GM23338 (cell line): ENCODE data around the gene TEKT2. TPM values are rescaled to one million over a fixed set of nuclear protein-coding genes. Genes with fewer than 3 reads are reported as not detected.

ENCODE experiments used
- ATAC-seq: fragments of 200-7000 bp; cut with Tn5 transposase; 3 replicates; pipeline ENCODE4 v1.9.1; 2020
- DNase-seq: peaks from one replicate; pipeline ENCODE4 v3.0.0-alpha.2; 2015; ENCODE audit warnings: low spot score
- H2AFZ ChIP-seq: fragments of 200-600 bp; sonication (generic); 2 replicates; pipeline ENCODE4 v1.8.0; 2016; ENCODE audit warnings: antibody characterized with exemption, mild to moderate bottlenecking, moderate library complexity
- H3F3A ChIP-seq: fragments of 200-600 bp; sonication (generic); replicated peaks from 2 replicates; pipeline ENCODE4 v1.8.0; 2017; ENCODE audit warnings: antibody characterized with exemption, mixed run types, low read depth
- H3K27ac ChIP-seq: fragments of 200-600 bp; sonication (generic); 2 replicates; pipeline ENCODE4 v1.6.1; 2016; ENCODE audit warnings: low read depth
- H3K27me3 ChIP-seq: fragments of 200-600 bp; sonication (generic); 2 replicates; pipeline ENCODE4 v1.8.0; 2016; ENCODE audit warnings: mild to moderate bottlenecking, mixed run types, moderate library complexity; ENCODE audit not compliant: insufficient read depth
- H3K36me3 ChIP-seq: fragments of 200-600 bp; sonication (generic); 2 replicates; pipeline ENCODE4 v1.8.0; 2016; ENCODE audit warnings: mild to moderate bottlenecking; ENCODE audit not compliant: insufficient read depth
- H3K4me1 ChIP-seq: fragments of 200-600 bp; sonication (generic); 2 replicates; pipeline ENCODE4 v1.8.0; 2016; ENCODE audit warnings: mild to moderate bottlenecking, moderate library complexity; ENCODE audit not compliant: insufficient read depth
- H3K4me2 ChIP-seq: fragments of 200-600 bp; sonication (generic); 2 replicates; pipeline ENCODE4 v1.7.1; 2017; ENCODE audit warnings: mixed run types
- H3K4me3 ChIP-seq: fragments of 200-600 bp; sonication (generic); 2 replicates; pipeline ENCODE4 v1.6.1; 2016; ENCODE audit warnings: mixed run types
- H3K79me2 ChIP-seq: fragments of 200-600 bp; sonication (generic); replicated peaks from 2 replicates; pipeline ENCODE4 v1.8.0; 2017; ENCODE audit warnings: mild to moderate bottlenecking; ENCODE audit not compliant: insufficient read depth
- H3K9me2 ChIP-seq: fragments of 200-600 bp; sonication (generic); 2 replicates; pipeline ENCODE4 v1.8.0; 2017; ENCODE audit not compliant: insufficient read depth
- H4K20me1 ChIP-seq: fragments of 200-600 bp; sonication (generic); replicated peaks from 2 replicates; pipeline ENCODE4 v1.8.0; 2017; ENCODE audit warnings: mild to moderate bottlenecking; ENCODE audit not compliant: insufficient read depth
- H3K27ac Mint-ChIP-seq: 2 replicates; pipeline ENCODE4 v1.8.0; 2020; ENCODE audit warnings: inconsistent platforms, mild to moderate bottlenecking, moderate library complexity, mixed read lengths
- H3K27me3 Mint-ChIP-seq: 3 replicates; pipeline ENCODE4 v1.8.0; 2022; ENCODE audit warnings: low read depth, mild to moderate bottlenecking, moderate library complexity, mixed read lengths, inconsistent platforms; ENCODE audit not compliant: insufficient read depth, poor library complexity
- H3K36me3 Mint-ChIP-seq: 3 replicates; pipeline ENCODE4 v1.8.0; 2021; ENCODE audit warnings: low read depth, mild to moderate bottlenecking, inconsistent platforms, moderate library complexity, mixed read lengths
- H3K4me1 Mint-ChIP-seq: 3 replicates; pipeline ENCODE4 v1.8.0; 2020; ENCODE audit warnings: mild to moderate bottlenecking, inconsistent platforms, mixed read lengths
- H3K4me3 Mint-ChIP-seq: 3 replicates; pipeline ENCODE4 v1.8.0; 2021; ENCODE audit warnings: moderate library complexity, mild to moderate bottlenecking, inconsistent platforms, mixed read lengths
- H3K9me3 Mint-ChIP-seq: 3 replicates; pipeline ENCODE4 v1.8.0; 2020; ENCODE audit warnings: moderate library complexity, mild to moderate bottlenecking, inconsistent platforms, mixed read lengths
- CREB1 ChIP-seq: fragments of 250-450 bp; sonication (Bioruptor Pico); IDR thresholded peaks from 2 replicates; pipeline ENCODE4 v1.5.0; 2020; ENCODE audit warnings: low read depth, mild to moderate bottlenecking, moderate library complexity
- EZH2 ChIP-seq: fragments of 200-600 bp; sonication (generic); IDR thresholded peaks from one replicate; pipeline ENCODE4 v1.8.0; 2017; ENCODE audit warnings: antibody characterized with exemption, mild to moderate bottlenecking, low read depth; ENCODE audit not compliant: unreplicated experiment
- EZH2phosphoT487 ChIP-seq: fragments of 200-600 bp; sonication (generic); IDR thresholded peaks from one replicate; pipeline ENCODE4 v1.8.1; 2018; ENCODE audit warnings: antibody characterized with exemption; ENCODE audit not compliant: unreplicated experiment
- NANOG ChIP-seq: IDR thresholded peaks from 2 replicates; pipeline ENCODE4 v1.6.1; 2016; ENCODE audit warnings: antibody characterized with exemption, borderline replicate concordance
- POLR2AphosphoS5 ChIP-seq: IDR thresholded peaks from 2 replicates; pipeline ENCODE4 v1.6.1; 2016; ENCODE audit warnings: antibody characterized with exemption, low read depth
- ZNF114 ChIP-seq: fragments of 250-450 bp; sonication (Bioruptor Pico); IDR thresholded peaks from 2 replicates; pipeline ENCODE4 v1.5.0; 2020; ENCODE audit warnings: mild to moderate bottlenecking, moderate library complexity
- ZNF462 ChIP-seq: fragments of 250-450 bp; sonication (Bioruptor Pico); IDR thresholded peaks from 2 replicates; pipeline ENCODE4 v1.5.0; 2020; ENCODE audit warnings: mild to moderate bottlenecking, moderate library complexity
- polyA plus RNA-seq: library from polyadenylated mRNA; unstranded; fragments of >200 nt; fragmentation: Nextera tagmentation; extraction: Ambion mirVana; gene quantifications from 2 replicates; pipeline ENCODE4 v1.2.1, GENCODE V29; 2016
- total RNA-seq: library from RNA; depleted of rRNA; stranded (reverse); fragments of >200 nt; shearing (Covaris generic); gene quantifications from 2 replicates; pipeline ENCODE4 v1.2.3, GENCODE V29; 2014

Gene TEKT2
- total and polyA plus RNA-seq, 2 experiments from 2014 or later: 0.36 to 0.94 TPM

- Mint-ChIP-seq H3K36me3 (no peaks in the 10 kb centered on the region; the same call in 2 of the 3 replicates), H3K27me3 (peaks cover 7% of the 10 kb centered on the region), H3K4me3 (no peak overlapping the region), H3K27ac (no peak overlapping the region), H3K4me1 (no peaks in the 10 kb centered on the region; the same call in 2 of the 3 replicates), H3K9me3 (no peaks in the 10 kb centered on the region)
- Histone ChIP-seq H3K4me1 (no peaks in the 10 kb centered on the region), H3K4me3 (no peak overlapping the region), H2AFZ (no peak overlapping the region), H3K27me3 (no peaks in the 10 kb centered on the region), H3K79me2 (no peaks in the 10 kb centered on the region), H3K4me2 (no peak overlapping the region), H4K20me1 (no peaks in the 10 kb centered on the region), H3F3A (no peaks in the 10 kb centered on the region), H3K27ac (no peak overlapping the region), H3K36me3 (no peaks in the 10 kb centered on the region), H3K9me2 (no peaks in the 10 kb centered on the region)
- peak; percentile 27; the same call in 2 of the 3 replicates for ATAC-seq
- no peak for TF ChIP-seq EZH2phosphoT487
- TF ChIP-seq NANOG: no peak
- TF ChIP-seq ZNF114 (CRISPR knock-in tag): no peak
- no peak for DNase-seq
Observed at GRCh38 chr1:36109041-36109679, 25.3 kb downstream of the TEKT2 start.

- H3F3A ChIP-seq: no peaks in the 10 kb centered on the region
- H3K79me2 ChIP-seq: no peaks in the 10 kb centered on the region
- DNase-seq: no peak
- Mint-ChIP-seq H3K27me3 (peaks cover 5% of the 10 kb centered on the region), H3K27ac (no peak overlapping the region), H3K4me3 (no peak overlapping the region), H3K4me1 (no peaks in the 10 kb centered on the region; the same call in 2 of the 3 replicates), H3K9me3 (no peaks in the 10 kb centered on the region), H3K36me3 (no peaks in the 10 kb centered on the region; the same call in 2 of the 3 replicates)
- H3K4me2 ChIP-seq: no peak overlapping the region
- H3K9me2 ChIP-seq: no peaks in the 10 kb centered on the region
- H3K4me3 ChIP-seq: no peak overlapping the region
- no peaks in the 10 kb centered on the region for H3K27me3 ChIP-seq
- no peaks in the 10 kb centered on the region for H3K36me3 ChIP-seq
- H3K27ac ChIP-seq: no peak overlapping the region
- no peak overlapping the region for H2AFZ ChIP-seq
- H3K4me1 ChIP-seq: no peaks in the 10 kb centered on the region
- ATAC-seq: no peak
- TF ChIP-seq NANOG: no peak
- no peak for TF ChIP-seq EZH2phosphoT487
- TF ChIP-seq CREB1 (CRISPR knock-in tag): no peak
- no peak for TF ChIP-seq EZH2
- TF ChIP-seq POLR2AphosphoS5: no peak
- no peak for TF ChIP-seq ZNF462 (CRISPR knock-in tag)
- no peaks in the 10 kb centered on the region for H4K20me1 ChIP-seq
Observed at GRCh38 chr1:36111151-36111550, 27.3 kb downstream of the TEKT2 start.
